ENCODE measurements around the gene CBX5.
"Not testable (repeated sequence)": the region's sequence is repeated elsewhere in the genome, so short reads cannot be mapped to it uniquely, and the experiment has no call there.

Gene CBX5

GRCh38 chr12:54193434-54193833, 86.5 kb downstream of the CBX5 start:
- H3K9ac ChIP-seq (ENCODE audit: low read depth in 1 of 2, low read length in 2 of 2) = no peak overlapping the region
- peaks cover 41 to 58% of the 10 kb centered on the region in 2 donors for H3K27me3 ChIP-seq (ENCODE audit: control insufficient read depth in 2 of 2, insufficient read depth in 2 of 2, low read length in 2 of 2)
- no peak overlapping the region for H3K27ac ChIP-seq (ENCODE audit: low read depth in 2 of 2, low read length in 2 of 2)
- peaks cover 0 to 11% of the 10 kb centered on the region in 2 donors for H3K4me1 ChIP-seq (ENCODE audit: control insufficient read depth in 2 of 2, insufficient read depth in 2 of 2, low read length in 2 of 2)
- no peaks in the 10 kb centered on the region for H3K9me3 ChIP-seq (ENCODE audit: control insufficient read depth in 2 of 2, low read length in 2 of 2)
- H3K4me3 ChIP-seq (ENCODE audit: low read length in 2 of 2) = no peak overlapping the region
- no peaks in the 10 kb centered on the region for H3K36me3 ChIP-seq (ENCODE audit: control insufficient read depth in 2 of 2, insufficient read depth in 2 of 2, low read length in 2 of 2)

GRCh38 chr12:54191550-54192022, 88.3 kb downstream of the CBX5 start:
- Histone ChIP-seq H3K27me3 (ENCODE audit: control insufficient read depth in 2 of 2, insufficient read depth in 2 of 2, low read length in 2 of 2) (peaks cover 36 to 45% of the 10 kb centered on the region in 2 donors), H3K36me3 (ENCODE audit: control insufficient read depth in 2 of 2, insufficient read depth in 2 of 2, low read length in 2 of 2) (no peaks in the 10 kb centered on the region), H3K9me3 (ENCODE audit: control insufficient read depth in 2 of 2, low read length in 2 of 2) (no peaks in the 10 kb centered on the region), H3K4me1 (ENCODE audit: control insufficient read depth in 2 of 2, insufficient read depth in 2 of 2, low read length in 2 of 2) (peaks cover 0 to 11% of the 10 kb centered on the region in 2 donors), H3K27ac (ENCODE audit: low read depth in 2 of 2, low read length in 2 of 2) (no peak overlapping the region), H3K9ac (ENCODE audit: low read depth in 1 of 2, low read length in 2 of 2) (no peak overlapping the region), H3K4me3 (ENCODE audit: low read length in 2 of 2) (no peak overlapping the region)

DNA sequence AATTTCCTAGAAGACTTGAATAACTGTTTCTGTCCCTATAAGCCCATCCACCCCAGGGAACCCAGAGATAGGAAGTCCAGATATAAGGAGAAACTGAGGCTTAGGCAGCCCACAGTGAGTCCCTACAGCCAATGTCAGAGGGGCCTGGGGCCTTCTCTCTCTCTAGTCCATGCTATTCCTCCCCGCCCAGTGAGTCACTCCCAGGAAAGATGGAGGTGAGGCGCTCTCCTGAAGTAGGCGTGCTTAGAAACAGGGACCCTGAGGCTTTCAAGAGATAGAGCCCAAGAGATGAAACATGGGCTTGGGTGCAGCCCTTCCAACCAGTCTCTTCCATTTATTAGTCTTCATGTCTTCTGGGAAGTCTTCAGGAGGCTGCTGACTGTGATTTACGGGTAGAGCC, 88.8 kb downstream of the CBX5 start:
- Histone ChIP-seq H3K27me3 (ENCODE audit: control insufficient read depth in 2 of 2, insufficient read depth in 2 of 2, low read length in 2 of 2) (peaks cover 36 to 43% of the 10 kb centered on the region in 2 donors), H3K4me3 (ENCODE audit: low read length in 2 of 2) (no peak overlapping the region), H3K9ac (ENCODE audit: low read depth in 1 of 2, low read length in 2 of 2) (no peak overlapping the region), H3K36me3 (ENCODE audit: control insufficient read depth in 2 of 2, insufficient read depth in 2 of 2, low read length in 2 of 2) (no peaks in the 10 kb centered on the region), H3K27ac (ENCODE audit: low read depth in 2 of 2, low read length in 2 of 2) (no peak overlapping the region), H3K9me3 (ENCODE audit: control insufficient read depth in 2 of 2, low read length in 2 of 2) (no peaks in the 10 kb centered on the region), H3K4me1 (ENCODE audit: control insufficient read depth in 2 of 2, insufficient read depth in 2 of 2, low read length in 2 of 2) (peaks cover 0 to 11% of the 10 kb centered on the region in 2 donors)

- peak overlapping the region in 1 of 2 donors; percentile 91 for H3K4me3 ChIP-seq (ENCODE audit: low read length in 2 of 2)
- no peaks in the 10 kb centered on the region for H3K9me3 ChIP-seq (ENCODE audit: control insufficient read depth in 2 of 2, low read length in 2 of 2)
- H3K36me3 ChIP-seq (ENCODE audit: control insufficient read depth in 2 of 2, insufficient read depth in 2 of 2, low read length in 2 of 2) = no peaks in the 10 kb centered on the region
- H3K27ac ChIP-seq (ENCODE audit: low read depth in 2 of 2, low read length in 2 of 2) = no peak overlapping the region
- H3K9ac ChIP-seq (ENCODE audit: low read depth in 1 of 2, low read length in 2 of 2) = no peak overlapping the region
- H3K27me3 ChIP-seq (ENCODE audit: control insufficient read depth in 2 of 2, insufficient read depth in 2 of 2, low read length in 2 of 2) = peaks cover 26 to 34% of the 10 kb centered on the region in 2 donors
- peaks cover 0 to 11% of the 10 kb centered on the region in 2 donors for H3K4me1 ChIP-seq (ENCODE audit: control insufficient read depth in 2 of 2, insufficient read depth in 2 of 2, low read length in 2 of 2)
These were observed 90.8 kb downstream of the CBX5 start for GRCh38 chr12:54189198-54189539.

GRCh38 chr12:54187075-54187474, 92.8 kb downstream of the CBX5 start:
- peaks cover 9 to 15% of the 10 kb centered on the region in 2 donors for H3K27me3 ChIP-seq (ENCODE audit: control insufficient read depth in 2 of 2, insufficient read depth in 2 of 2, low read length in 2 of 2)
- no peak overlapping the region for H3K9ac ChIP-seq (ENCODE audit: low read depth in 1 of 2, low read length in 2 of 2)
- H3K4me3 ChIP-seq (ENCODE audit: low read length in 2 of 2) = no peak overlapping the region
- no peaks in the 10 kb centered on the region for H3K9me3 ChIP-seq (ENCODE audit: control insufficient read depth in 2 of 2, low read length in 2 of 2)
- no peak overlapping the region for H3K27ac ChIP-seq (ENCODE audit: low read depth in 2 of 2, low read length in 2 of 2)
- peaks cover 0 to 11% of the 10 kb centered on the region in 2 donors for H3K4me1 ChIP-seq (ENCODE audit: control insufficient read depth in 2 of 2, insufficient read depth in 2 of 2, low read length in 2 of 2)
- peaks cover 0 to 11% of the 10 kb centered on the region in 2 donors for H3K36me3 ChIP-seq (ENCODE audit: control insufficient read depth in 2 of 2, insufficient read depth in 2 of 2, low read length in 2 of 2)

- no peak overlapping the region for H3K4me3 ChIP-seq (ENCODE audit: low read length in 2 of 2)
- no peak overlapping the region for H3K9ac ChIP-seq (ENCODE audit: low read depth in 1 of 2, low read length in 2 of 2)
- H3K9me3 ChIP-seq (ENCODE audit: control insufficient read depth in 2 of 2, low read length in 2 of 2) = no peaks in the 10 kb centered on the region
- peaks cover 0 to 5% of the 10 kb centered on the region in 2 donors for H3K4me1 ChIP-seq (ENCODE audit: control insufficient read depth in 2 of 2, insufficient read depth in 2 of 2, low read length in 2 of 2)
- peaks cover 0 to 11% of the 10 kb centered on the region in 2 donors for H3K36me3 ChIP-seq (ENCODE audit: control insufficient read depth in 2 of 2, insufficient read depth in 2 of 2, low read length in 2 of 2)
- peaks cover 4 to 6% of the 10 kb centered on the region in 2 donors for H3K27me3 ChIP-seq (ENCODE audit: control insufficient read depth in 2 of 2, insufficient read depth in 2 of 2, low read length in 2 of 2)
- no peak overlapping the region for H3K27ac ChIP-seq (ENCODE audit: low read depth in 2 of 2, low read length in 2 of 2)
These were observed 94.0 kb downstream of the CBX5 start for GRCh38 chr12:54185919-54186318.

DNA sequence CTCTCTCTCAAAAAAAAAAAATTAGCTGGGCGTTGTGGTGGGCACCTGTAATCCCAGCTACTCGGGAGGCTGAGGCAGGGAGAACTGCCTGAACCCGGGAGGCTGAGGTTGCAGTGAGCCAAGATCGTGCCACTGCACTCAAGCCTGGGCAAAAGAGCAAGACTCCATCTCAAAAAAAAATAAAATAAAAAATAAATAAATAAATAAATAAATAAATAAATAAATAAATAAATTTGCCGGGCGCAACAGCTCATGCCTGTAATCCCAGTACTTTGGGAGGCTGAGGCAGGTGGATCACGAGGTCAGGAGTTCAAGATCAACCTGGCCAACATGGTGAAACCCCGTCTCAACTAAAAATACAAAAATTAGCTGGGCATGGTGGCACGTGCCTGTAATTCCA, 94.6 kb downstream of the CBX5 start:
- not testable (repeated sequence) for H3K4me1 ChIP-seq (ENCODE audit: control insufficient read depth in 2 of 2, insufficient read depth in 2 of 2, low read length in 2 of 2); H3K9me3 ChIP-seq (ENCODE audit: control insufficient read depth in 2 of 2, low read length in 2 of 2); H3K27ac ChIP-seq (ENCODE audit: low read depth in 2 of 2, low read length in 2 of 2); H3K9ac ChIP-seq (ENCODE audit: low read depth in 1 of 2, low read length in 2 of 2); H3K4me3 ChIP-seq (ENCODE audit: low read length in 2 of 2); H3K27me3 ChIP-seq (ENCODE audit: control insufficient read depth in 2 of 2, insufficient read depth in 2 of 2, low read length in 2 of 2)
- H3K36me3 ChIP-seq (ENCODE audit: control insufficient read depth in 2 of 2, insufficient read depth in 2 of 2, low read length in 2 of 2) = peaks cover 2 to 11% of the 10 kb centered on the region in 2 donors

DNA sequence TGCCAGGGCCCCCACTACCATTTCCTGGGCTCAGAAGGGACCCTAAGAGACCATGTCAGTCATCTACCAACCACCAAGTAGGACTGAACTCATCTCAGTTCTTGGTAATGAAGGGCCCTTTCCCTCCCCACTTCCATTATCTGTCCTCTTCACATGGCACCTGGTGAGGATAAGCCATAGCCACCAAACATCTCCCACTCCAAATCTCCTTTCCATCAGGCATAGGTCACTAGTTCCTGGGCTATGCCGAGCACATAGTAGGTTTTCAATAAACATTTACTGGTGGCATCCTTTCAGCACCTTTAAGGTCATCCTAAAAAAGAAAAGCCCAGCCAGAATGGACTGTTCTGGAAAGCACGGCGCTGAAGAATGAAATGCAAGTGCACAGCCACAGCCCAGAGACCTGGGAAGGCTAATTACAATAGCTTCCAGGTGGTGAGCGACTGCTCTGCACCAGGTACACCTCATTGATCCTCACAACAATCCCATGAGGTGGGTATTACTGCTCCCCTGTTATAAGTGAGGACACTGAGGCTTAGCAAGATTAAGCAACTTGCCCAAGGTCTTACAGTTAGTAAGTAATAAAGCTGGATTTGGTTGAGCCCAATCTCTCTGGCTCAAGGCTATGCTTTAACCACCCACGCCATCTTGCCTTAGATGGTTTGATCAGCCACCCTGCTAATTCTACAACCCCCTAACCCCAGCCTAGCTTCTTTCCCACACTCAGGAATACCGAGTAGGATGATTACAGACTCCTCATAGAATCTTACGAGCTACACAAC, 95.7 kb downstream of the CBX5 start:
- Histone ChIP-seq H3K9ac (ENCODE audit: low read depth in 1 of 2, low read length in 2 of 2) (no peak overlapping the region), H3K4me3 (ENCODE audit: low read length in 2 of 2) (no peak overlapping the region), H3K4me1 (ENCODE audit: control insufficient read depth in 2 of 2, insufficient read depth in 2 of 2, low read length in 2 of 2) (peaks cover 0 to 3% of the 10 kb centered on the region in 2 donors), H3K27ac (ENCODE audit: low read depth in 2 of 2, low read length in 2 of 2) (no peak overlapping the region), H3K27me3 (ENCODE audit: control insufficient read depth in 2 of 2, insufficient read depth in 2 of 2, low read length in 2 of 2) (no peaks in the 10 kb centered on the region), H3K9me3 (ENCODE audit: control insufficient read depth in 2 of 2, low read length in 2 of 2) (no peaks in the 10 kb centered on the region), H3K36me3 (ENCODE audit: control insufficient read depth in 2 of 2, insufficient read depth in 2 of 2, low read length in 2 of 2) (peaks cover 3 to 11% of the 10 kb centered on the region in 2 donors)

DNA sequence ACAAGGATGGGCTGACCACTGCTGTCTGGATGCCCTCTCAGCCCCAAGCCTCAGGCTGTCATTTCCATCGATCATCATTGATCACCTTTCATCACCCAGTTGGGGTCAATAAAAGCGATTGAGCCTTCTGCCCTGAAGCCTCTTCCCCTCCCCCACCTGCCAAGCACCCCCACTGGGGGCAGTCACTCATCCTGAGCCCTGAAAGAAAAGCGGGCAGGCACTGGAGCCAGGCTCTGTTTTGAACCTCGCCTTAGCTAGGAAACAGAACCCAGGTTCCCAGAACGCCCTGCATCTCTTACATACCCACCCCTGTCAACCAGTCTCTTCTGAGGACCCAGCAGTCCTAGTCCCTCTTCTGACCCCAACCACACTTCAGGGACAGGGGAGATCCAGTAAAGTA, 96.9 kb downstream of the CBX5 start:
- Histone ChIP-seq H3K4me1 (ENCODE audit: control insufficient read depth in 2 of 2, insufficient read depth in 2 of 2, low read length in 2 of 2) (no peaks in the 10 kb centered on the region), H3K27me3 (ENCODE audit: control insufficient read depth in 2 of 2, insufficient read depth in 2 of 2, low read length in 2 of 2) (peaks cover 0 to 3% of the 10 kb centered on the region in 2 donors), H3K36me3 (ENCODE audit: control insufficient read depth in 2 of 2, insufficient read depth in 2 of 2, low read length in 2 of 2) (peaks cover 3 to 11% of the 10 kb centered on the region in 2 donors), H3K9me3 (ENCODE audit: control insufficient read depth in 2 of 2, low read length in 2 of 2) (no peaks in the 10 kb centered on the region), H3K9ac (ENCODE audit: low read depth in 1 of 2, low read length in 2 of 2) (no peak overlapping the region), H3K4me3 (ENCODE audit: low read length in 2 of 2) (no peak overlapping the region), H3K27ac (ENCODE audit: low read depth in 2 of 2, low read length in 2 of 2) (no peak overlapping the region)

DNA sequence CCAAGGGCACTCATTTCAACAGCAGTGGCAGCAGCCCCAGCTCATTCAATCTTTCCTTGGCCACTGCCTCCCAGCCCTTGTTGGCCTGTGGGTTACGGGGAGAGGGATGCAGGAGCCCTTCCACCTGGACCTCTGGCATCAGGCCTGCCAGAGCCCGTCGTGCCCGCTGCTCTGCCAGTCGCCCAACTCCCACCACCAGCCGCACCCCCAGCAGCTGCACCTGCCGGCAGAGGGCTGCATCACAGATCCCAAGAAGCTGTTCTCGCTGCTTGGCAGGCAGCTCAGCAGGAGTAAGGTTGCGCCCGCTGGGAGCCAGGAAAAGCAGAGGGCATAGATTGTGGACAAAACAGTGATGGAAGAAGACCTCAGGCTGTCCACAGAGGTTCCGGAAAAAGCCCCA, 97.8 kb downstream of the CBX5 start:
- H3K27ac ChIP-seq (ENCODE audit: low read depth in 2 of 2, low read length in 2 of 2) = no peak overlapping the region

More for the DNA sequence above, 97.8 kb downstream of the CBX5 start:
- Histone ChIP-seq H3K9ac (ENCODE audit: low read depth in 1 of 2, low read length in 2 of 2) (no peak overlapping the region), H3K9me3 (ENCODE audit: control insufficient read depth in 2 of 2, low read length in 2 of 2) (no peaks in the 10 kb centered on the region), H3K36me3 (ENCODE audit: control insufficient read depth in 2 of 2, insufficient read depth in 2 of 2, low read length in 2 of 2) (peaks cover 3 to 11% of the 10 kb centered on the region in 2 donors), H3K27me3 (ENCODE audit: control insufficient read depth in 2 of 2, insufficient read depth in 2 of 2, low read length in 2 of 2) (peaks cover 0 to 5% of the 10 kb centered on the region in 2 donors), H3K4me1 (ENCODE audit: control insufficient read depth in 2 of 2, insufficient read depth in 2 of 2, low read length in 2 of 2) (no peaks in the 10 kb centered on the region), H3K4me3 (ENCODE audit: low read length in 2 of 2) (no peak overlapping the region)
